Mesendoderm (in vitro differentiated cells): ENCODE data around the gene C3orf85.

Experiments
- DNase-seq: peaks from one replicate; pipeline ENCODE4 v3.0.0; 2013
- H2AK5ac ChIP-seq: 2 replicates; pipeline ENCODE4 v1.6.1; 2013; ENCODE audit warnings: low read length, inconsistent platforms
- H2BK120ac ChIP-seq: 2 replicates; pipeline ENCODE4 v1.6.1; 2013; ENCODE audit warnings: low read depth, mild to moderate bottlenecking, low read length, moderate library complexity, mixed read lengths
- H2BK15ac ChIP-seq: replicated peaks from 2 replicates; pipeline ENCODE4 v1.6.1; 2013; ENCODE audit warnings: low read depth, mild to moderate bottlenecking, moderate library complexity
- H2BK5ac ChIP-seq: 2 replicates; pipeline ENCODE4 v1.6.1; 2013; ENCODE audit warnings: low read length, inconsistent platforms
- H3K18ac ChIP-seq: 2 replicates; pipeline ENCODE4 v1.6.1; 2013; ENCODE audit warnings: mild to moderate bottlenecking, low read length, mixed read lengths
- H3K23ac ChIP-seq: one replicate; pipeline ENCODE4 v1.6.1; 2013; ENCODE audit warnings: low read length
- H3K27ac ChIP-seq: 2 replicates; pipeline ENCODE4 v1.5.1; 2013; ENCODE audit warnings: low read depth, mild to moderate bottlenecking, inconsistent platforms, low read length, moderate library complexity
- H3K27me3 ChIP-seq: 2 replicates; pipeline ENCODE4 v1.6.1; 2013; ENCODE audit warnings: low read length, control low read depth, mild to moderate bottlenecking, inconsistent platforms; ENCODE audit not compliant: insufficient read depth, poor library complexity
- H3K36me3 ChIP-seq: 2 replicates; pipeline ENCODE4 v1.6.1; 2013; ENCODE audit warnings: low read length, inconsistent platforms; ENCODE audit not compliant: control insufficient read depth, insufficient read depth
- H3K4ac ChIP-seq: one replicate; pipeline ENCODE4 v1.6.1; 2013; ENCODE audit warnings: low read depth, mild to moderate bottlenecking, low read length, moderate library complexity
- H3K4me1 ChIP-seq: 2 replicates; pipeline ENCODE4 v1.6.1; 2013; ENCODE audit warnings: low read depth, low read length, inconsistent platforms; ENCODE audit not compliant: control insufficient read depth
- H3K4me2 ChIP-seq: 2 replicates; pipeline ENCODE4 v1.6.1; 2013; ENCODE audit warnings: low read length
- H3K4me3 ChIP-seq: 2 replicates; pipeline ENCODE4 v1.5.1; 2013; ENCODE audit warnings: mild to moderate bottlenecking, low read length
- H3K56ac ChIP-seq: one replicate; pipeline ENCODE4 v1.6.1; 2013; ENCODE audit warnings: low read length
- H3K79me1 ChIP-seq: 2 replicates; pipeline ENCODE4 v1.6.1; 2013; ENCODE audit warnings: low read length, inconsistent platforms
- H3K79me2 ChIP-seq: 2 replicates; pipeline ENCODE4 v1.6.1; 2013; ENCODE audit warnings: mild to moderate bottlenecking, low read length; ENCODE audit not compliant: control insufficient read depth, insufficient read depth
- H3K9ac ChIP-seq: 2 replicates; pipeline ENCODE4 v1.6.1; 2013; ENCODE audit warnings: low read length, inconsistent platforms
- H4K5ac ChIP-seq: one replicate; pipeline ENCODE4 v1.6.1; 2013; ENCODE audit warnings: low read length
- H4K8ac ChIP-seq: one replicate; pipeline ENCODE4 v1.6.1; 2013; ENCODE audit warnings: low read depth, mild to moderate bottlenecking, control low read depth, low read length, moderate library complexity
- WGBS: extraction: QIAGEN DNeasy Blood & Tissue Kit; methylation state at CpG from one replicate; pipeline ENCODE4 v1.1.7; 2013; ENCODE audit warnings: low lambda C conversion rate, missing lambda C conversion rate; ENCODE audit not compliant: insufficient coverage; ENCODE audit errors: extremely low coverage; 5-methylcytosine and 5-hydroxymethylcytosine counted together

Gene C3orf85

GRCh38 chr3:109109574-109109973 is 26.9 kb upstream of the C3orf85 start:
- Histone ChIP-seq H3K79me1 (no peaks in the 10 kb centered on the region), H3K36me3 (no peaks in the 10 kb centered on the region), H3K27me3 (no peaks in the 10 kb centered on the region), H3K9ac (no peak overlapping the region), H3K23ac (no peak overlapping the region), H2BK5ac (no peak overlapping the region), H3K18ac (no peak overlapping the region), H4K8ac (no peak overlapping the region), H3K27ac (no peak overlapping the region), H3K4me1 (no peaks in the 10 kb centered on the region), H3K79me2 (no peaks in the 10 kb centered on the region), H3K56ac (no peak overlapping the region), H2BK15ac (no peak overlapping the region), H2AK5ac (no peak overlapping the region), H2BK120ac (no peak overlapping the region), H3K4ac (no peak overlapping the region), H4K5ac (no peak overlapping the region), H3K4me2 (no peak overlapping the region), H3K4me3 (no peak overlapping the region)
- peak; percentile 31 for DNase-seq
- no CpG with 5 or more reads among the region's 4 CpGs for WGBS

GRCh38 chr3:109112946-109113760 is 23.4 kb upstream of the C3orf85 start:
- H2AK5ac ChIP-seq, result no peak overlapping the region
- H3K9ac ChIP-seq, result no peak overlapping the region
- H4K5ac ChIP-seq, result no peak overlapping the region
- H2BK120ac ChIP-seq, result no peak overlapping the region
- H3K36me3 ChIP-seq, result no peaks in the 10 kb centered on the region
- no peak overlapping the region for H4K8ac ChIP-seq
- no peak overlapping the region for H2BK5ac ChIP-seq
- no peak for DNase-seq
- no peaks in the 10 kb centered on the region for H3K27me3 ChIP-seq
- no peak overlapping the region for H3K4me3 ChIP-seq
- no CpG with 5 or more reads among the region's 4 CpGs for WGBS
- no peak overlapping the region for H3K4ac ChIP-seq
- H3K27ac ChIP-seq, result no peak overlapping the region
- no peak overlapping the region for H3K4me2 ChIP-seq
- no peaks in the 10 kb centered on the region for H3K79me1 ChIP-seq
- H3K4me1 ChIP-seq, result no peaks in the 10 kb centered on the region
- no peak overlapping the region for H2BK15ac ChIP-seq
- H3K79me2 ChIP-seq, result no peaks in the 10 kb centered on the region
- no peak overlapping the region for H3K56ac ChIP-seq
- H3K23ac ChIP-seq, result no peak overlapping the region
- no peak overlapping the region for H3K18ac ChIP-seq

- Histone ChIP-seq H2BK15ac (no peak overlapping the region), H3K9ac (no peak overlapping the region)
- DNase-seq, result no peak
Observed at GRCh38 chr3:109114746-109115145, 21.8 kb upstream of the C3orf85 start.

GRCh38 chr3:109115451-109115850 is 21.1 kb upstream of the C3orf85 start:
- H2BK15ac ChIP-seq, result no peak overlapping the region
- no peak overlapping the region for H4K5ac ChIP-seq
- H3K4me3 ChIP-seq, result no peak overlapping the region
- no peak overlapping the region for H2BK5ac ChIP-seq
- no peak overlapping the region for H3K23ac ChIP-seq
- no peaks in the 10 kb centered on the region for H3K36me3 ChIP-seq
- H2BK120ac ChIP-seq, result no peak overlapping the region
- no peak overlapping the region for H3K56ac ChIP-seq
- no peaks in the 10 kb centered on the region for H3K4me1 ChIP-seq
- H3K79me2 ChIP-seq, result no peaks in the 10 kb centered on the region
- H3K4me2 ChIP-seq, result no peak overlapping the region
- no peak for DNase-seq
- no peak overlapping the region for H2AK5ac ChIP-seq
- H3K4ac ChIP-seq, result no peak overlapping the region
- no peak overlapping the region for H4K8ac ChIP-seq
- no peak overlapping the region for H3K9ac ChIP-seq
- no peak overlapping the region for H3K18ac ChIP-seq
- WGBS, result no CpG with 5 or more reads among the region's 2 CpGs
- no peak overlapping the region for H3K27ac ChIP-seq
- H3K79me1 ChIP-seq, result no peaks in the 10 kb centered on the region
- no peaks in the 10 kb centered on the region for H3K27me3 ChIP-seq

More at GRCh38 chr3:109114746-109115145, 21.8 kb upstream of the C3orf85 start:
- H3K4me1 ChIP-seq, result no peaks in the 10 kb centered on the region
- H3K4me2 ChIP-seq, result no peak overlapping the region
- H3K23ac ChIP-seq, result no peak overlapping the region
- H3K18ac ChIP-seq, result no peak overlapping the region
- H3K27ac ChIP-seq, result no peak overlapping the region
- H4K5ac ChIP-seq, result no peak overlapping the region
- no peak overlapping the region for H3K4ac ChIP-seq
- no peak overlapping the region for H3K4me3 ChIP-seq
- H3K27me3 ChIP-seq, result no peaks in the 10 kb centered on the region
- H3K56ac ChIP-seq, result no peak overlapping the region
- H2BK120ac ChIP-seq, result no peak overlapping the region
- H2BK5ac ChIP-seq, result no peak overlapping the region
- H3K79me1 ChIP-seq, result no peaks in the 10 kb centered on the region
- WGBS, result no CpG with 5 or more reads among the region's 4 CpGs
- no peaks in the 10 kb centered on the region for H3K36me3 ChIP-seq
- H4K8ac ChIP-seq, result no peak overlapping the region
- no peaks in the 10 kb centered on the region for H3K79me2 ChIP-seq
- no peak overlapping the region for H2AK5ac ChIP-seq

- no peak overlapping the region for H3K56ac ChIP-seq
- no peaks in the 10 kb centered on the region for H3K36me3 ChIP-seq
- no peak overlapping the region for H2AK5ac ChIP-seq
- H2BK120ac ChIP-seq, result no peak overlapping the region
- no peak overlapping the region for H3K4me3 ChIP-seq
- no CpG with 5 or more reads among the region's 2 CpGs for WGBS
- no peak overlapping the region for H4K5ac ChIP-seq
- H3K9ac ChIP-seq, result no peak overlapping the region
- no peak overlapping the region for H2BK5ac ChIP-seq
- H3K27ac ChIP-seq, result no peak overlapping the region
- no peak for DNase-seq
- no peaks in the 10 kb centered on the region for H3K79me1 ChIP-seq
- no peak overlapping the region for H3K23ac ChIP-seq
- H3K79me2 ChIP-seq, result no peaks in the 10 kb centered on the region
- H4K8ac ChIP-seq, result no peak overlapping the region
- H3K4me1 ChIP-seq, result no peaks in the 10 kb centered on the region
- H3K4me2 ChIP-seq, result no peak overlapping the region
- H2BK15ac ChIP-seq, result no peak overlapping the region
- H3K18ac ChIP-seq, result no peak overlapping the region
- H3K27me3 ChIP-seq, result no peaks in the 10 kb centered on the region
- H3K4ac ChIP-seq, result no peak overlapping the region
Observed at GRCh38 chr3:109116031-109116430, 20.5 kb upstream of the C3orf85 start.

- Histone ChIP-seq H3K27ac (no peak within 1 kb of the TSS), H2BK5ac (no peak within 1 kb of the TSS), H3K27me3 (no peaks in the 10 kb centered on the region), H4K8ac (no peak within 1 kb of the TSS), H3K36me3 (no peaks in the 10 kb centered on the region), H3K79me1 (no peaks in the 10 kb centered on the region), H3K9ac (no peak within 1 kb of the TSS), H3K4me1 (no peaks in the 10 kb centered on the region), H3K23ac (no peak within 1 kb of the TSS), H3K4me3 (no peak within 1 kb of the TSS), H3K79me2 (no peaks in the 10 kb centered on the region), H3K18ac (no peak within 1 kb of the TSS), H3K56ac (no peak within 1 kb of the TSS), H3K4ac (no peak within 1 kb of the TSS), H2BK120ac (no peak within 1 kb of the TSS), H2BK15ac (no peak within 1 kb of the TSS), H2AK5ac (no peak within 1 kb of the TSS), H4K5ac (no peak within 1 kb of the TSS), H3K4me2 (no peak within 1 kb of the TSS)
- no CpG with 5 or more reads among the region's 38 CpGs for WGBS
- no peak for DNase-seq
Observed at GRCh38 chr3:109117939-109118338, 18.6 kb upstream of the C3orf85 start, which contains the start of gene MORC1. MORC1 (minus strand) TSS chr3:109118134; CDS start chr3:109118059, 75 bp downstream.
